MCF 10A (cell line): ENCODE measurements around the gene CDH11. TPM values are rescaled to one million over a fixed set of nuclear protein-coding genes. Genes with fewer than 3 reads are reported as not detected.

ENCODE experiments used
- BruUV-seq: library from RNA; stranded (reverse); fragments of 400-500 nt; replicated peaks from 2 replicates; lab custom pipeline; 2021; lab: Mats Ljungman, UMichigan
- CTCF ChIA-PET: fragments of 300-600 bp; sonication (Branson Sonifier 250); formaldehyde crosslinking; extraction: SDS; loops from one replicate; lab custom pipeline; 2021; ENCODE audit warnings: antibody characterized with exemption, inconsistent platforms; lab: Yijun Ruan, JAX
- POLR2A ChIA-PET: fragments of 300-600, 350-650 bp; sonication (Branson Sonifier 250); formaldehyde crosslinking; extraction: SDS; loops from one replicate; lab custom pipeline; 2020; ENCODE audit warnings: antibody characterized with exemption, inconsistent platforms; lab: Yijun Ruan, JAX
- DNase-seq: peaks from one replicate; pipeline ENCODE4 v3.0.0-alpha.2; 2018; ENCODE audit not compliant: unreplicated experiment
- H3K27ac Mint-ChIP-seq: one replicate; pipeline ENCODE4 v1.8.0; 2022; ENCODE audit warnings: mild to moderate bottlenecking, low read depth, mixed read lengths; ENCODE audit not compliant: unreplicated experiment
- H3K27me3 Mint-ChIP-seq: one replicate; pipeline ENCODE4 v1.8.0; 2022; ENCODE audit warnings: mixed read lengths; ENCODE audit not compliant: insufficient read depth, unreplicated experiment
- H3K36me3 Mint-ChIP-seq: one replicate; pipeline ENCODE4 v1.8.0; 2022; ENCODE audit warnings: mild to moderate bottlenecking, moderate library complexity, mixed read lengths; ENCODE audit not compliant: insufficient read depth, unreplicated experiment
- H3K4me1 Mint-ChIP-seq: one replicate; pipeline ENCODE4 v1.8.0; 2022; ENCODE audit warnings: mixed read lengths; ENCODE audit not compliant: insufficient read depth, unreplicated experiment
- H3K4me3 Mint-ChIP-seq: one replicate; pipeline ENCODE4 v1.8.0; 2022; ENCODE audit warnings: mild to moderate bottlenecking, moderate library complexity, mixed read lengths; ENCODE audit not compliant: unreplicated experiment
- H3K9me3 Mint-ChIP-seq: one replicate; pipeline ENCODE4 v1.8.0; 2022; ENCODE audit warnings: mixed read lengths; ENCODE audit not compliant: unreplicated experiment
- intact Hi-C: fragments of 100-400 bp; cut with micrococcal nuclease; formaldehyde crosslinking; loops from 2 replicates; pipeline ENCODE4 v1.14.1; 2022
- total RNA-seq: library from RNA; stranded (reverse); gene quantifications from 2 replicates; pipeline ENCODE4 v1.2.3, GENCODE V29; 2022
- TF ChIP-seq, protein P1 (sequence below): fragments of 200-600 bp; IDR thresholded peaks from one replicate; pipeline ENCODE4 v1.8.0; 2022; ENCODE audit warnings: antibody characterized with exemption, mild to moderate bottlenecking; ENCODE audit not compliant: unreplicated experiment

The CDH11 gene
- total RNA-seq, 1 experiment from 2014 or later, result 0.33 TPM

DNA sequence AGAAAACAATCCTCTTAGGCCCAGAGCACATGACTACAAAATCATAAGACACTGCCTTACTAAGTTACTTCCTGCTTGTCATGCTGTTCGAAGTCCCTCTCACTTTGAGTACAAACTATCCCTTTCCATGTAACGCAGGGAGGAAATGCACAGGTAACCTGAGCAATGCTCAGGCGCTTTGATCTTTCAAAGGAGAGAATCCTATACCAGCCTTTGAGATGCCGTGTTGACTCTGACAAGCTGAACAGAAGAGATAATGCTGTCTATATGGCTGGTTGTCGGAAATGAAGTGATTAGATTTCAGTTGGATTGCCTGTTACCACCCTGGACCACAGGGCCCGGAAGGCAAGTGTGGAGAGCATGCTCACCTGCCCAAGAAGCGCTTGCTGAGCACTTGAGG, 75.9 kb downstream of the CDH11 start:
- no TSS peak for BruUV-seq
- H3K27ac Mint-ChIP-seq, result no peak overlapping the region
- intact Hi-C loops, result no loop called here
- H3K9me3 Mint-ChIP-seq, result peaks cover 15% of the 10 kb centered on the region
- TF ChIP-seq, protein P1, sequence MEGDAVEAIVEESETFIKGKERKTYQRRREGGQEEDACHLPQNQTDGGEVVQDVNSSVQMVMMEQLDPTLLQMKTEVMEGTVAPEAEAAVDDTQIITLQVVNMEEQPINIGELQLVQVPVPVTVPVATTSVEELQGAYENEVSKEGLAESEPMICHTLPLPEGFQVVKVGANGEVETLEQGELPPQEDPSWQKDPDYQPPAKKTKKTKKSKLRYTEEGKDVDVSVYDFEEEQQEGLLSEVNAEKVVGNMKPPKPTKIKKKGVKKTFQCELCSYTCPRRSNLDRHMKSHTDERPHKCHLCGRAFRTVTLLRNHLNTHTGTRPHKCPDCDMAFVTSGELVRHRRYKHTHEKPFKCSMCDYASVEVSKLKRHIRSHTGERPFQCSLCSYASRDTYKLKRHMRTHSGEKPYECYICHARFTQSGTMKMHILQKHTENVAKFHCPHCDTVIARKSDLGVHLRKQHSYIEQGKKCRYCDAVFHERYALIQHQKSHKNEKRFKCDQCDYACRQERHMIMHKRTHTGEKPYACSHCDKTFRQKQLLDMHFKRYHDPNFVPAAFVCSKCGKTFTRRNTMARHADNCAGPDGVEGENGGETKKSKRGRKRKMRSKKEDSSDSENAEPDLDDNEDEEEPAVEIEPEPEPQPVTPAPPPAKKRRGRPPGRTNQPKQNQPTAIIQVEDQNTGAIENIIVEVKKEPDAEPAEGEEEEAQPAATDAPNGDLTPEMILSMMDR, result no peak
- no peak overlapping the region for H3K4me3 Mint-ChIP-seq
- ChIA-PET CTCF (interaction anchor here (1.2 kb wide), 1 partner anchor 11 kb away, joined by 3 read pairs; no protein-coding TSS in a partner anchor), POLR2A (no interaction called here)
- peaks cover 11% of the 10 kb centered on the region for H3K36me3 Mint-ChIP-seq
- DNase-seq, result no peak
- no peaks in the 10 kb centered on the region for H3K4me1 Mint-ChIP-seq
- no peaks in the 10 kb centered on the region for H3K27me3 Mint-ChIP-seq

DNA sequence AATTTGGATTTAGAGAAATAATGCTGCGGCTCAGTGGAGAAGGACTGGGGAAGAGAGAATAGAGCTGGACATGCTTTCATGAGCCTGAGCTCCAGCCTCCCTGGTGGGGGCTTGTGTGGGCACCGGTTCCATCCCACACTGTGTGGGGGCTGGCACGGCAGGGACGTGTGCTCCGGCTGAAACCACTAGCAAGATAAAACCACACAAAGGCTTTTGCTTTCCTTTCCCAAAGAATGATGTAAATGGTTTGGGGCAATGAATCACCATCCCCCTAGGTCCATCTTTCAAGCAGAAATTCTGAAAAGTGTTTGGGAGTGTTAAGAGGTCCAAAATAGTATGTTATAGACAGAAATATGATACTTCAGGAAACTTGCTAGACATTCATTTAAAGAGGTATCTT, 77.0 kb downstream of the CDH11 start:
- peaks cover 17% of the 10 kb centered on the region for H3K9me3 Mint-ChIP-seq
- H3K27ac Mint-ChIP-seq, result no peak overlapping the region
- TF ChIP-seq, protein P1, result no peak
- no TSS peak for BruUV-seq
- ChIA-PET CTCF (interaction anchor here (0.9 to 1.2 kb wide), 2 partner anchors 10 to 12 kb away, joined by 3 to 5 read pairs; no protein-coding TSS in a partner anchor), POLR2A (no interaction called here)
- H3K4me1 Mint-ChIP-seq, result no peaks in the 10 kb centered on the region
- H3K27me3 Mint-ChIP-seq, result no peaks in the 10 kb centered on the region
- peak; percentile 2 for DNase-seq
- intact Hi-C loops, result no loop called here
- peaks cover 11% of the 10 kb centered on the region for H3K36me3 Mint-ChIP-seq
- no peak overlapping the region for H3K4me3 Mint-ChIP-seq

DNA sequence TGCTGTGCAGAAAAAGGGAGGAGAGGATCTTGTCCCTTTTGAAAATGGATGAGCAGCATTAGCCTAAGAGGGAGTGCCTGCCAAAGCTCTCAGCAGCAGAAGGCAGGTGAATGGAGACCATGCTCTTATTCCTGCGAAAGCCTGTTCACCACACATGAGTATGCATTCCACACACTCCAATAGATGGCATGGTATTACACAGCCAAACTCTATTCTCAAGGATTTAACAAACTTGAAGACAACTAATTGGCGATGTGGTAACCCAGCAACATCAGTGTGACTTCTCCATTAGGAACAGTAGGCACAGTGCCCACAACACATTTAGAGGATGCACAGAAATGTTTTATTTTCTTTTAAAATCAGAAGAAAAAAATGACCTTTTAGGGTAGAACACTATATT, 77.8 kb downstream of the CDH11 start:
- peaks cover 17% of the 10 kb centered on the region for H3K9me3 Mint-ChIP-seq
- no peaks in the 10 kb centered on the region for H3K27me3 Mint-ChIP-seq
- H3K36me3 Mint-ChIP-seq, result peaks cover 11% of the 10 kb centered on the region
- TF ChIP-seq, protein P1, result no peak
- BruUV-seq, result no TSS peak
- H3K27ac Mint-ChIP-seq, result no peak overlapping the region
- H3K4me1 Mint-ChIP-seq, result no peaks in the 10 kb centered on the region
- intact Hi-C loops, result no loop called here
- no peak overlapping the region for H3K4me3 Mint-ChIP-seq
- DNase-seq, result no peak
- POLR2A ChIA-PET, result no interaction called here
- CTCF ChIA-PET, result interaction anchor here (0.5 kb wide), 1 partner anchor 46 kb away, joined by 3 read pairs; no protein-coding TSS in a partner anchor

DNA sequence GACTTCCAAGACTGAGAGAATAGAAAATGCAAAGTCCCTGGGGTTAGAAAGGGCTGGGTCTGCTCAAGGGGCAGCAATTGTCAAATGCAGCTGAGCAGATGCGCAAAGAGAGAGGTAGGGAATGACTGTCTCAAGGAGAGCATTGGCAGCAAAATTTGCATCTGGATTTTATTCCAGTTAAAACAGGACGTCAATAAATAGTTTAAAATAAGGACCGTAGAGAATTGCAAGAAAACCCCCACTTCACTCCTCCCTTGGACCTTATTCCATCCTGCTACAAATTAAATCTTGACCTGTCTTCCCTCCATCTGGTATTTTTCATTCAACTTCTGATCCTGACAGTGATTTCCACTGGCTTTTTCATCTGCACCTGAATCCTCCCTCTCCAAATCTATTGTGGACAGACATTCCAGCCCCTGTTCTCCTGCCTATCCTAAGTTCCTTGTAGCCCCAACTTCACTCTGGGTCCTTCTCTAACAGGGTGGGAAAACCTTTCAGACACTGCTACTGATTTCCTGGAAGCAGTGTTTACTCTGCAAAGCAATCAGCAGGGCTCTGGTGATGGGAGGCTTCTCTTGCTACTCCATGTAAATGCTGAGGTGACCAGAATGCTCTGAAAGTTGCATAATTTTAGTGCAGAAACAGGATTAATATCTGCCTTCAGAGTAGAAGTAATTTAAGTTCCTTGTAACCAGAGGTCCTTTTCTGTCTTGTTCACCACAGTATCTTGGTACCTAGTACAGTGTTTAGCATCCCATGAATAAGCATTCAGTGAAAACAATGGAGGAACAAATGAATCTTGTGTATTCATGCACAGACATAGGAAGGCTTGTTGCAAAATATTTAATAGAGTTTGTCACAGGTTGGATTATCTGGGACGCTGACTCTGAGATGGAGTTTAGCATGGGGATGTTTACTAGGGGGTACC, 79.2 kb downstream of the CDH11 start:
- intact Hi-C loops, result no loop called here
- Mint-ChIP-seq H3K4me1 (no peaks in the 10 kb centered on the region), H3K9me3 (peaks cover 17% of the 10 kb centered on the region), H3K27me3 (no peaks in the 10 kb centered on the region), H3K4me3 (no peak overlapping the region), H3K36me3 (peaks cover 6% of the 10 kb centered on the region), H3K27ac (no peak overlapping the region)
- POLR2A ChIA-PET, result no interaction called here
- TF ChIP-seq, protein P1, result no peak
- CTCF ChIA-PET, result no interaction called here
- DNase-seq, result no peak
- BruUV-seq, result no TSS peak
